ENCODE measurements around the gene FTO. TPM values are rescaled to one million over a fixed set of nuclear protein-coding genes. Genes with fewer than 3 reads are reported as not detected.

FTO gene
- total RNA-seq: 55.6 and 67.2 TPM in 2 replicates

GRCh38 chr16:53703590-53704444 is at the start of gene FTO, which contains the start of gene RPGRIP1L:
TSS of gene FTO (plus strand) at chr16:53704156.
TSS of gene RPGRIP1L (minus strand) at chr16:53703859. CDS start at chr16:53700723, 3,136 bp downstream.

Other genes with a start within 250 kb of the FTO start
- 20.9 and 30.3 TPM in 2 replicates for gene AKTIP, start 200.9 kb upstream of the FTO start, total RNA-seq
- gene RPGRIP1L, start 297 bp upstream of the FTO start, total RNA-seq: 7.9 and 8.5 TPM in 2 replicates